ENCODE data around the gene ZSCAN31.
"Not testable (repeated sequence)": the region's sequence is repeated elsewhere in the genome, so short reads cannot be mapped to it uniquely, and the experiment has no call there.

The ZSCAN31 gene

DNA sequence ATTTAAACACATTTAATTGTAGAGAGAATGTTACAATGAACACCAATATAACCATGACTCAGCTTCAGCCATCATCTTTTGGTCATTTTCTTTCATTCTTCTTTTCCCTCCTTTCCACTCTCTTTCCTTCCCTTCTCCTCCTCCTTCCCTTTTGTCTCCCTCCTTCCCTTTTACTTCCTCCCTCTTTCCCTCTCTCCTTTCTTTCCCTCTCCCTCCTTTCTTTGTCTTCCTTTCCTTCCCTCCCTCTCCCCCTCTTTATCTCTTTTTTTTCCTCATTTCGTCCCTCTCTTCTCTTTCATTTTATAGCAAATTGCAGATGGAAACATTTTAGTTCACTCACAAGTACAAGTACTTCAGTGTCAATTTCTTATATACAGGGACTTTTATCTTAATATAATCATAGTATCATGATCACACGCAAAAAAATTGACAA is 15.6 kb upstream of the ZSCAN31 start:
- no peak for DNase-seq

DNA sequence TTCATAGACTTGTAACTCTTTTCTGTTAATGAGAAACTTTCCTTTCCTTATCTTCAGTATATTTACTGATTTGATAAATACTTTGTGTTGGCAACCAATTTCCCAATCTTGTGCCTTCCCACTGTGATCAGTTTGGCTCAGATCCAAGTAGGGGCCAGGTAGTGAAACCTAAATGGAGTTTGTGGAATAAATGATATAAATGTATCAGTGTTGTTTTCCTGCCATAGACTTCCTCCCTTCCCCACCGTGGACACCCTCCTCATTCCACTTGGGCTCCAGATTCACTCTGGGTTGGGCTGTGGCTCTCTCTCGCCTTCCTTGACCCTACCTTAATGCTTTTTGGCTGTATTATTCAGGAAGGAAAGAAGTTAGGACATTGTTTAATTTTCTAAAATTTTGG is 15.1 kb upstream of the ZSCAN31 start:
- no peak for DNase-seq

DNA sequence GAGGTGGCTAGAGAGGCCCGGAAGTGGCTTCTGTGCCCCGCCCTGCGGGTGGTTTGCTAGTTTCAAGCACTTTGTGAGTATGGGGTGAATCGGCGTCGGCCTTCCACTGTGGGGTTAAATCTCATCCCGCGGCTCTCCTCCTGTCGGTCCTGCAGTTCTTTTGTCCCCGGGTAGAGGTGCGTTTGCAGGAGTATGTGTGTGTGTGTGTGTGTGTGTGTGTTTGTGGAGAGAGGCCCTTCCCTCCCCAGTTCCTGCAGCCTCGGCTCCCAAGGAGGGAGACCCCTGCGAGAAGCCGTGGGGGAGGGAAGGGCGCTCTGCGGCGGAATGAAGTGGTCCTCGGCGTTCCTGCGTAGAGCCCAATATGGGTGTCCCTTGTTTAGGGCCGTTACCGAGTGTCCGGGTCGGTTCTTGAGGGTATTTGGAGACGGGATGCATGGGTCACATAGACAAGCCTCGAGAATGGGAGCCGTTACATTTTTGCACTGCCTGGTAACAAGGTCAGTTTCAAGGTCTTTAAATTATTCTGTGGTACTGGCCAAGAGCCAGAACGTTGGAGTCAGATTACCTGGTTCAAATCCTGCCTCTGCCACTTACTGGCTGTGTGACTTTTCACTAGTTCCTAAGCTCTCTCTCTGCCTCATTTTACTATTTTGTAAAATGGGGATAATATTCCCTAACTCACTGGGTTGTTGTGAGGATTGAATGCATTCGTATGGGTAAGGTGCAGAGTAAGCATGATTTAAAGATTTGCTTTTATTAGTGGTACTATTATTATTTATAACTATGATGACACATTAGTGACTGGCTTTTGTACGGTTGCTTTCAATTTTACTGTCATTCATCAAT is 14.2 kb upstream of the ZSCAN31 start, which contains the start of gene ZKSCAN3:
TSS of gene ZKSCAN3 (plus strand) at position 56 of the 846 bp plus-strand sequence. CDS start 9,640 bp downstream, outside the sequence.
- DNase-seq, result peak; percentile 82

DNA sequence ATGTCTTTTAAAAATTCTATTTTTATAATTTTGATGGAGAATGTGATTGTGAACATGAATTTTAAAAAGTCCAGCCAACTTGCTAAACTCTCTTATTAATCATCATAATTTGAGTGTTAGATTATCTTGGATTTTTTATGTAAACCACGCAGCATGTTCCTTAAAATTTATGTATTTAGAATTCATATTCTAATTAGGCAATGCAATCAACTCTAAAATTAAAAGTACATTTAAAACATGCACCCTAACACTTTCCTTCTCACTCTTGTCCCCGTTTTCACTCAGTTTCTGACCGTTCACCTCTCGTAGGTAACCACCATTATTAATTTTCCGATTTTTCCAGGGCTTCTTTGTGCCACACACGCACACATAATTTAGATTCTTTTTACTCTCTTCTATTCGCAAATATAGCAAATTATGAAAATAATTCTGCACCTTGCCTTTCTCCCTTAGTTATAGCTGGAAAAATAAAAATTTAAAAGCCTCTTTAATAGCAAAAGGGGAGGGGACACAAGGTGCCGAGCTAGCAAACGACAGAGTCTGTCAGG is 13.5 kb upstream of the ZSCAN31 start:
- DNase-seq, result no peak

DNA sequence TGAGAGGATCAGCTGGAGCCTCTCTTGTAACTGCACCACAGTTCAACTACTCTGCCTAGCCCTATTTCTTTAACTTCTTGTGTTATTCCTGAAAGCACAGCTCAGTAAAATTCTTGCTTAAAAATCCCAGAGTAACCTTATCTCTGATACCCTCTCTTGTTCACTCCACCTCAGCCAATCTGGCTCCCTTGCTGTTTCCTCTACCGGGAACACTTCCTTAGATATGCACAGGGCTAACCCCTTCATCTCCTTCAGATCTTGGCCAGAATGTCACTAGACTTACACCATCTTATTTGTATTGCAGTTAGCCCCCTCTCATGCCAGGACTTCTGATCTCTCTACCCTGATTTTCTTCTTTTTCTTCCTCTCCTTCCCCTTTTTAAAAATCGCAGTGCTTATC is 11.2 kb upstream of the ZSCAN31 start:
- DNase-seq, result no peak

DNA sequence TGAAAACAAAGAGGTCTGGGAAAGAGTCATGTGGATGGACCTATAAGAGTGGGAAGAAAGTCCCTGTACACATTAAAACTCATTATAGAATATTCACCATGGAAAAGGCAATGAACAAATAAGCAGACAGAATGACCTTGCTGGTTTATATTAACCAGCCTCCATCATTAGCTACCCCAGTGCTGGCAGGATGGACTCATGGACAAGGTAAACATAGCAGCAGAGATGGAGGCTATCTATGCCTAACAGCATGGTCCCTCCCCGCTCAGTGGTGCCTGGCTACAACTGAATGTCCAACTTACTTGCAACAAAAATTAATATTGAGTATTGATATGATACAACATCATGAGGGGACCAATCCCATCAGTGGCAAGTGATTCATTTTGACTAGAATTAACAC is 9.3 kb upstream of the ZSCAN31 start:
- no peak for DNase-seq

DNA sequence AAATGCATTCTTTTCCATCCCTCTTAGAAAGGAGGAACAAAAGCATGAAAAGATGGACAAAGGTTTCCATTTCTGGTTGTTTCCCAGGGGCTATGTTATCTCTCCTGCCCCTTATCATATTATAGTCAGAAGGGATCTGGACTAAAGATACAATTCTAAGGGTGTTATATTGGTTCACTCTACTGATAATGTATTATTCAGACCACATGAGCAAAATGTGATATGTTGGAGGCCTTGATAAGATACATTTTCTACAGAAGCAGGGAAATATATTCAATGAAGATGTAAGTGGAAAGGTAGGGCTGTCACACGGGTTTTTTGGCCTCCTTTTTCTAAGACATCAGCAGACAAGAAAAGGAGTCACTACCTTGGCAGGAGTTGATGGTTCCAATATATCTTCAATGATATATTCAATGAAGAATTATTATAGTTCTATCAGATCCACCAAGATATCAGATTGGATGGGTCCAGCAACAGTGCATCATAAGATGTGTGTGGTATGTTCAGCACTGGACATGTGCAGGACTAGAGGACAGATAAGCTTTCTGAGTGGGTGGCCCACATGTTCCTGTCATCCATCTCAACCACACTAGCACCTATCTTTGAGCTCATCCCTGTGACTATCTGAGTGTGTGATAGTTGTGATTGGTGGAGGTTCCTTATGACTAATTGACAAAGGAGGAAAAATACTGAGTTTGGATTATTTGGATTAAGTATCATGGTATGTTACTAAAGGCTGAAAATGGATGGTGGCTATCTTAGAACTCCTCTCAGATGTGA is 8.1 kb upstream of the ZSCAN31 start:
- DNase-seq, result no peak

DNA sequence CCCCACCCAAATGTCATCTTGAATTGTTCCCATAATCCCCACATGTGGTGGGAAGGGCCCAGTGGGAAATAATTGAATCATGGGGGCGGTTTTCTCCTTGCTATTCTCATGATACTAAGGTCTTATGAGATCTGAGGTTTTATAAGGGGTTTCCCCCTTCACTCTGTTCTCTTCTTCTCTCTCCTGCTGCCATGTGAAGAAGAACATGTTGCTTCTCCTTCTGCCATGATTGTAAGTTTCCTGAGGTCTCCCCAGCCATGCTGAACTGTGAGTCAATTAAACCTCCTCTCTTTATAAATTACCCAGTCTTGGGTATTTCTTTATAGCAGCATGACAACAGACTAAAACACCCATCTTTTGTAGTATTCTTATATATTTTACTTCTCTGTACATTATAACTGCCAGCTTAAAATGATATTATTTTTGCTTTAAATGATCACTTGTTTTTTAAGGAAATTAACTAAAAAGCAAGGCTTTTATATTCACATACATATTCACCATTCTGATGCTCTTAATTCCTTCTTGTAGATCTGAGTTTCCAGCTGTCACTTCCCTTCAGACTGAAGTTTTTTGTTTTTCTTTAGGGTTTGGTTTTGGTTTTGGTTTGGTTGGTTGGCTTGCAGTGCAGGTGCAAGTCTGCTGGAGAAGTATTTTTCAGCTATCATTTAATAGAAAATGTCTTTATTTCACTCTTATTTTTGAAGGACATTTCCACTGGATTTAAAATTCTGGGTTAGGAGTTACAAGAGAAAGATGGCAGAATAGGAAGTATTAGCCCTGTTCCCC is 4.6 kb upstream of the ZSCAN31 start:
- no peak for DNase-seq

DNA sequence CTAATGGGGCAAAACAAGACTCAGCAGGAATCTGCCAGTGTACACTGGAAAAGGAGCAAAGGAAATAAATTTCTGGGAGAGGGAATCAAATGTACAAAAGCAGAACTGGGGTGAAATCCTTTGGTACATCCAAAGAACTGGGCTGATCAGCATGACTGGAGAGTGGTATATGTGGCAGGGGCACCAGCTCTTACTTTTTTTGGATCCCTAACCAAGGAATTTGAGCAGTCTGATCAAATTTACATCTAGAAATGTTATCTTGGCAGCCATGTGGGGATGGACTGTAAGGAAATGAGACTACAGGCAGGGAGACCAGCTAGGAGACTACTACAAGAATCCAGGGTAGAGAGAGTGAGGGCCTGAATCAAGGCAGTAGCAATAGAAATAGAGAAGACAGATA is 1.2 kb upstream of the ZSCAN31 start:
- no peak for DNase-seq

DNA sequence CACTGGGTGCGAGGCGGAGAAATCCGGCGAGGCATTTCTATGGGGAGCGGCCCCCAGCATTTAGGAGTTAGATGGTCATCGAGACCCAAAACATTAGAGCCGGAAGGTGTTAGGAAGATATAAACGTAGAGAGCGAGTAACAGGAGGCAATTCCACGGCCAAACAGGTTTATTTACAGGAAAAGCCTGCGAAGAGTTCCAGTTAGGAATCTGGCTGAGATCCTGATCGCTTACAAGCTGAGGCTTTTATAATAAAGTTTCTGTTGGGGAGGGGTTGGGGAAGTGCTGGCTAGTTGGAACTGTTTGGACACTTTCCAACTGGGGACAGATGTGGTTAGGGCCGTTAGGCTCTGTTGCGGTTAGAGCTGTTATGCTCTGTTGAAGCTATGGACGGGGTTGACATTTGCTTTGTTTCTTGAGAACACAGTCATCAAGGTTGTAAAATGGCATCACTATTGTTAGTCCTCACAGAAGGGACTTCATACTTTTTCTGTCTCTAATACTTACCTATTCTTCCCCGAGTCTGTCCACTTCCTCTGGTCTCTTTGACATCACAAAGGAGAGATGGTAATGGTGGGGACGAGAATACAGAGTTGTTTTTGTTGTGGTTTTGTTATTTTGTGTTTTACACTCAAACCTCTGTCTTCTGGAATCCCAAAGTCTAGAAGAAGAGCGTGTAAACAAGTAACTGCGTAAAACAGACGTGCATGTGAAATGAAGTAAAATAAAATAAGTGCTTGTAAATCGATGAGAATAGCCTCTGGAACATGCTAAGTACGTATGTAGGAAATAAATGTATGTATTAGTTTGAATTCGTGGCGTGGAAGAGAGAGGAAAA is 554 bp upstream of the ZSCAN31 start:
- DNase-seq, result peak; percentile 52

DNA sequence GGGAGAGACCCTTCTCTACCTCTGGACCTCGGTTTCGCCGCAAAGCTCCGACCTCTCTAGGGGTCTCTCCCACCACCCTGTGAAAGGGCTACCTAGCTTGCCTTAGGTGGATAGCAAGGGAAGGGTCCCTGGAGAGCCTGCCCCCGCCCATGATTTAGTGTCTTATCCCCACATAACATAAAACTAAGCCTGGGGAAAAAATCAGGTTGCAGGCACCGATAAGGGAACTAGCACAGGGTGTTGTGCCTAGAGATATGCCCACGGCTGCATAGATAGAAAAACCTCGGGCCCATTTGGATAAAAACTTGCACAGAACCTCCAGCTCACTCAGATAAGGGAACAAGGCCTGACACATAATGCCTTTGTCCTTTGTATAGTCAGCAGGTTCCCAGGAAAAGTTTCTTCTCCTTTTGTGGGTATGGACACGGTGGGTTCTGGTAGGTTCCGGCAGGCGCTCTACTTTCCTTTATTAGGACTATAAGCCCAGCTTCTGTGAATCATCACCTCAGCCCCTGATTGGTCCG is 846 bp downstream of the ZSCAN31 start:
- no peak for DNase-seq

DNA sequence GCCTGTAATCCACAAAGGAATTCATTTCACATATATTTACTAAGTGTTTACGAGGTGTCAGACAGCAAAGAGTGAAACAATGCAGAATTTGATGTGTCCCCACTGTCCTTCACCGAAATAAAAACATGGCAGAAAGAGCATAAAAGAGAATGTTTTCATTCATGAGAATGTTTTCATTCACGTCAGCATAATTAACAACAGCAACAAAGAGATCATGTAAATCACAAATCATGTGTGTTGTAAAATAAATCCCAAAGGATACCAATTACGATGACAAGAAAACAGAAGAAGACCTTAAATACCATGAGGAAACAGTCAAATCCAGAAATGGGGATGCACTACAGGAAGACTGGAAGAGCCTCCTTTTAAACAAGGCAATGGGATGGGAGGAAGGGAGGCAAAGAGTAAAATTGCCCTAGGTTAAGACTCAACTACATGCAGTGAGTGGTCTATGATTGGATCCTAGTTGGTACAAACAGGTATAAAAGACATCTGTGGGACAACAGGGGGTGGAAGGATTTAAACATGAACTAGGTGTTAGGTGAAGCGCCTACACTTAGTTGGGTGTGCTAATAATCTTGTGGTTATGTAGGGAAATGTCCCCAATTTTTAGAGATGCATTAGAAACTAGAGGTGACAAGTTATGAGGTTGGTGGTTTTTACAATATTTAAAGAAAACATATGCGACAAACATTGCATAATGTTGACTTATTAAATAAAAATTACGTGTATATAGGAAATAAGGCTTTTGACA is 1.5 kb downstream of the ZSCAN31 start:
- DNase-seq, result peak; percentile 18

DNA sequence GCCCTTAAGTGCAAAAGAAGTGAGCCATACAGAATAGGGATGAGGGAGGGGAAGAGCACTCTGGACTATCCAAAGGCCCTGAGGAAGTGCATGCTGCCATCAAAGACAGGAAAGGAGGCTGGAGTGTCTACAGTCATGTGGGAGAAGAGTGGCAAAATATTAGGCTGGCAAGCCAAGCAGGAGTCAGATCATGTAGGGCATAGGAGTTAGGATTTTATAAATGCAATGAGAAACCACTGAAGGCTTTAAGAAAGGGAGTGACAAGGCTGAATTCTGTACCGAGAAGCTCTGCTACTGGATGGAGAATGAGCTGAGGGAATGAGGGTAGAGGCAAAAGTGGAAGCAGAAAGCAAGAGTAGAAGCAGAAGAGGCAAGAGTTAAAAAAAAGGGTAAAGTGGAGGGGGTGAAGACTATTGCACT is 2.3 kb downstream of the ZSCAN31 start:
- DNase-seq, result no peak

DNA sequence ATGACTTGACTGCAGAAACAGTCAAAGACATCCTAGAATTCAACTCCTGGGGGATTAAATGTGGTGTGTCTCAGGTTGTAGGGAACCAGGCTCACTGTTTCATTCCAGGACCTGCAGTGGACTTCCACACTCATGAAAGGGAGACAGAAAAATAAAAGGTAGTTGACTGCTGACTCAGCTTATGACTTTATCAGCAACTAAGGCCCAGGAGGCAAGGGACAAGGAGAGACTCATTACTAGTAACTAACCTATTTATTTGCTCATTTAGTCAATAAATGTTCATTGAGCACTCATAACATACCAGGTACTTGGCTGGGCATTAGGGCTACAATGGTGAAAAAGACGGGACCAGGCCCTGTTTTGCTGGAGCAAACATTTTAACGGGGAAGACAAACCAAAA is 2.9 kb downstream of the ZSCAN31 start:
- no peak for DNase-seq

DNA sequence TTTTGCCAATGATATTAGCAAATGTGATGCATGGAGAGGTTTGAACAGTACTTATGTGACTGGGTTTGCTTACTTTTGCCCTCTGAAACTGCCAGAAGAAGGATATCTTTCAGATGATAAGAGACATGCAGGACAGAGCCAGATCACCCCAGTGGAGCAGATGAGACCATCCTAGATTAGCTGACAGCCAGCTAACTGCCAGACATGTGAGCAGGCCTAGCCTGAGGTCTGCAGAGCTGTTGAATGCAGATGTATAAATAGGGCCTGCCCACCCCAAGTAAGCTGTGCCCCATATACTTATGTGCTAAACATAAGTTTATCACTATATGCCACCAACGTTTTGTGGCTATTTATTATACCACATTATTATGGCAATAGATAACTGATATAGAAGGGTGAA is 5.9 kb downstream of the ZSCAN31 start:
- DNase-seq, result no peak

DNA sequence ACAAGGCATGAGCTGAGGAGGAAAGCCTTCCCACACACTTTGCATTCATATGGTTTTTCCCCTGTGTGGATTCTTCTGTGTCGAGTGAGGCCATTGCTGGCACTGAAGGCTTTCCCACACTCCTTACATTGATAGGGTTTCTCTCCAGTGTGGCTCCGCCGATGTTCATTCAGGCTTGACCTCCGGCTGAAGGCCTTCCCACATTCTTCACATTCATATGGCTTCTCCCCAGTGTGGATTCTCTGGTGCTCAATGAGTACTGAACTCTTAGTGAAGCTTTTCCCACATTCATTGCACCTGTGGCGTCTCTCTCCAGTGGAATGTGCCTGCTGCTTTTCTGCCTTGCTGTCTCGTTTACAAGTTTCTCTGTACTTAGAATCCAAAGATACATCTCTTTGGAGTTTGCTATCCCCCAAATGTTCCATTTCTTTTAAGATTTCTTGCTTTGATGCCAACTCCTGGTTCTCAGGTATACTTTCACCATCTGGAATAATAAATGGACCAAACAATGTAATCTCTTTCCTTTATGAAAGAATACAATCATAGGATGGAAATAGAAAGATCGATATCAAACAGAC is 9.5 kb downstream of the ZSCAN31 start:
- no peak for DNase-seq

DNA sequence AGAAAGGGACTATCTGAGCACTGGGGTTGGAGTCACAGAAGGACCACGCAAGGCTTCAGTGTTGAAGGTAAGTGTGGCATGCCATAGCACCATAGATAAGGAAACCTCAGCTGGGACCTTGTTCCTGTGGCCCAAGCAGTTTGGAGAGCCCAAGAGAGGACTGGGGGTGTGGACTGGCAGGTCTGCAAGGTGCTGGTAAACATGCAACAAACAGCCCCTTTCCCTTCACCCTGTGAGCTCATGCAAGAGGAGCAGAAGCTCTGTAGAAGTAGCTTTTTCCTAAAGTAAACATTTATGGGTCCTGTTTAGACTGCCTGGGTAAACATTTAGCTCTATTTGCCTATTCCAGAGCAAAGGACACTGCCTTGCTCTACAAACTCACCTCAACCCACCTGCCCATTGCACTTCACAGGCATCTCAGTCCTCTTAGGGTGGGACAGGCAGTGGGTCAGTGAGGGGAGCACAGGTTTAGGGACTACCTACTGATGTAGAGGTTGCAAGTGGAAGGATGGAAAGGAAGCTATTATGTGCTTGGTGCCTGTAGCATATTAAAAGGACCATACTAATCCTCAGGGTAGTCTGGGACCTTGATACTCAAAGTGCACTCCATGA is 12.0 kb downstream of the ZSCAN31 start:
- no peak for DNase-seq

DNA sequence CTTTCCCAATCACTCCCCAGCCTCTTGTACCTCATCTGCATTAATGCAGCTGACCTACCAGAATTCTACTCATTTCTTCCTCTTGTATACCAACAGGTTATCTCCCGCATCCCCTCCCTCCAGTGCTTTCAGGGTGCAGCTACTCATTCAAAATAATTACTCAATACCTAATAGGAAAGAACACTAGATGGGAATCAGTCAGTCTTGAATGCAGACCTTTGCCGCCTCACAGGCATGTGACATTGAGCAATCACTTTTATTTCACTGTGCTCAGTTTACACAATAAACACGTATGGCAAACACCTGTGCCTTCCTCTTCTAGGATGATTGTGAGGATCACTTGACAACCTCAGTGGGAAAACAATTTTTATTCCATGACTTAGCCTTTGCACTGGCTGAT is 13.3 kb downstream of the ZSCAN31 start:
- no peak for DNase-seq

DNA sequence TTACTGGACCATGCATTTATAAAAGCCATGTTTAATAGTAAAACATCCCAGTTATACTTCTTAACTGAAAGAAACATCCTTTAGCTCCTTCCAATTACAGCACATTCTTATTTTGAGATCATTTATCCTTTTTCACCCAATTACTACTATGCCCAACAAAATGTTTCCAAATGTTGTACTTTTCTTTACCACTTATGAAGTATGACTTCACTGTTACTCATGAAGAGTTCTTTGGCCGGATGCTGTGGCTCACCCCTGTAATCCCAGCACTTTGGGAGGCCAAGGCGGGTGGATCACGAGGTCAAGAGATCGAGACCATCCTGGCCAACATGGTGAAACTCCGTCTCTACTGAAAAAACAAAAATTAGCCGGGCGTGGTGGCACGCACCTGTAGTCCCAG is 18.1 kb downstream of the ZSCAN31 start:
- not testable (repeated sequence) for DNase-seq

DNA sequence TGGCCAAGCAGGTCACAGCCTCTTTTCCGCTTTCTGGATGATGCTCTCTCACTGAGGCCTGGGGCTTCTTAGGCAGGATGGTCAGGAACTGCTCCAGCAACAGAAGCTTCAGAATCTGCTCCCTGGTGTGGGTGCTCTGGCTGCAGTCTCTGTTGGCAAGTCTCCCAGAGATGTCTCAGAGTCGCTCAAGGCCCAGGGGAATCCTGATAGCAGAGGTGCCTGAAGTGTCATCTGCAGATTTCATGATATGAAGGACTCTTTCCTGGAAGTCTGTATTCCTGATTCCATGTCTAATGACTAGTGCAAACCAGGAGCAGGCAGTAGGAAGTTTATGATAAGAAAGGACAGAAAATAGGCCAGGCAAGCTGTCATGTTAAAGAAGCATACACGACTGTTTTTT is 20.3 kb downstream of the ZSCAN31 start:
- no peak for DNase-seq
